Right lobe of liver (tissue), 4 donors: ENCODE measurements around the gene EDARADD.

ENCODE experiments used
- CTCF ChIP-seq, 4 donors: fragments of 200-600 bp in 3 of 4; fragments of 450-650 bp in 1 of 4; IDR thresholded peaks; one replicate each; pipeline versions ENCODE4 v1.5.1 to v1.8.0; 2016 to 2022; ENCODE audit warnings: antibody characterized with exemption in 4 of 4, mild to moderate bottlenecking in 2 of 4
- POLR2A ChIP-seq: fragments of 450-650 bp; IDR thresholded peaks from one replicate; pipeline ENCODE4 v1.6.1; 2017; ENCODE audit warnings: antibody characterized with exemption, mild to moderate bottlenecking
- donor health status: DM: no; HTN: no; CAD: no.
- donor health status: DM: no; HTN: no; CAD: no.
- donor health status: DM: no; HTN: yes; CAD: no.

- no peak for TF ChIP-seq CTCF (IDR thresholded peaks at IDR 0.05)
- TF ChIP-seq POLR2A: no peak
These were observed 19.6 kb downstream of the EDARADD start for GRCh38 chr1:236413688-236414087.
